Kidney (tissue), 14 donors: ENCODE measurements around the gene ADAMTS20. TPM values are rescaled to one million over a fixed set of nuclear protein-coding genes. Genes with fewer than 3 reads are reported as not detected.

Experiments
- DNase-seq, 5 donors: peaks; one replicate each; pipeline ENCODE4 v3.0.0-alpha.2; 2013 to 2020
- FAIRE-seq: peaks from 2 replicates; lab custom pipeline; 2012; peaks lifted over from hg19 to GRCh38; lab: Jason Lieb, UNC
- H3K27ac ChIP-seq, 2 donors: one replicate each; pipeline ENCODE4 v1.7.0; 2013; ENCODE audit warnings: low read depth in 2 of 2, low read length in 2 of 2, inconsistent platforms in 1 of 2
- H3K27me3 ChIP-seq: one replicate; pipeline ENCODE4 v1.7.1; 2013; ENCODE audit warnings: low read length, inconsistent platforms; ENCODE audit not compliant: control insufficient read depth, insufficient read depth
- H3K36me3 ChIP-seq, 3 donors: one replicate each; pipeline versions ENCODE4 v1.7.0 to v1.7.1; 2013; ENCODE audit warnings: low read length in 3 of 3, control low read depth in 1 of 3, inconsistent platforms in 1 of 3; ENCODE audit not compliant: insufficient read depth in 3 of 3, control insufficient read depth in 2 of 3
- H3K4me1 ChIP-seq, 3 donors: one replicate each; pipeline versions ENCODE4 v1.7.0 to v1.7.1; 2013; ENCODE audit warnings: low read length in 3 of 3, inconsistent platforms in 1 of 3, low read depth in 1 of 3; ENCODE audit not compliant: control insufficient read depth in 2 of 3, insufficient read depth in 2 of 3
- H3K4me3 ChIP-seq, 3 donors: one replicate each; pipeline versions ENCODE4 v1.7.0 to v1.8.1; 2013; ENCODE audit warnings: low read length in 3 of 3, control low read depth in 1 of 3, inconsistent platforms in 1 of 3
- H3K9ac ChIP-seq, 3 donors: one replicate each; pipeline versions ENCODE4 v1.7.0 to v1.7.1; 2013; ENCODE audit warnings: low read length in 3 of 3, control low read depth in 1 of 3, inconsistent platforms in 1 of 3
- H3K9me3 ChIP-seq, 3 donors: one replicate each; pipeline versions ENCODE4 v1.7.0 to v1.7.1; 2013; ENCODE audit warnings: low read length in 3 of 3, control low read depth in 1 of 3, inconsistent platforms in 1 of 3; ENCODE audit not compliant: control insufficient read depth in 2 of 3, insufficient read depth in 1 of 3
- intact Hi-C: fragments of 100-400 bp; cut with DNase I; formaldehyde crosslinking; loops from one replicate; pipeline ENCODE4 v1.11.1; 2022
- polyA plus RNA-seq: library from polyadenylated mRNA; stranded (reverse); fragments of 350-450 nt; fragmentation: Illumina TruSeq; extraction: RNeasy Lipid Tissue Mini Kit (QIAGEN cat#74804); gene quantifications from one replicate; pipeline ENCODE4 v1.2.3, GENCODE V29; 2014; ENCODE audit warnings: low read depth, low replicate concordance; ENCODE audit not compliant: insufficient read depth
- total RNA-seq: library from RNA; stranded (reverse); fragmentation: NEBNext Ultra II Directional; extraction: Animal tissue kit (Norgen Biotek cat#: 25700); gene quantifications from one replicate; pipeline ENCODE4 v1.2.1, GENCODE V29; 2021
- TF ChIP-seq, protein P1 (sequence below): IDR thresholded peaks from 3 replicates; pipeline ENCODE4 v1.5.1; 2012; ENCODE audit warnings: mild to moderate bottlenecking, moderate library complexity, borderline replicate concordance; ENCODE audit not compliant: insufficient read depth; ENCODE audit errors: extremely low read depth
- donor health status: control.
- donor health status: control.
- donor health status: control.
- donor health status: control.
- donor health status: control.
- donor health status: DM: yes; HTN: yes; CAD: no.
- donor health status: Normal renal cell carcinoma (clear cell type).

ADAMTS20 gene
- total and polyA plus RNA-seq, 2 donors from 2014 or later: not detected

- TF ChIP-seq, protein P1, sequence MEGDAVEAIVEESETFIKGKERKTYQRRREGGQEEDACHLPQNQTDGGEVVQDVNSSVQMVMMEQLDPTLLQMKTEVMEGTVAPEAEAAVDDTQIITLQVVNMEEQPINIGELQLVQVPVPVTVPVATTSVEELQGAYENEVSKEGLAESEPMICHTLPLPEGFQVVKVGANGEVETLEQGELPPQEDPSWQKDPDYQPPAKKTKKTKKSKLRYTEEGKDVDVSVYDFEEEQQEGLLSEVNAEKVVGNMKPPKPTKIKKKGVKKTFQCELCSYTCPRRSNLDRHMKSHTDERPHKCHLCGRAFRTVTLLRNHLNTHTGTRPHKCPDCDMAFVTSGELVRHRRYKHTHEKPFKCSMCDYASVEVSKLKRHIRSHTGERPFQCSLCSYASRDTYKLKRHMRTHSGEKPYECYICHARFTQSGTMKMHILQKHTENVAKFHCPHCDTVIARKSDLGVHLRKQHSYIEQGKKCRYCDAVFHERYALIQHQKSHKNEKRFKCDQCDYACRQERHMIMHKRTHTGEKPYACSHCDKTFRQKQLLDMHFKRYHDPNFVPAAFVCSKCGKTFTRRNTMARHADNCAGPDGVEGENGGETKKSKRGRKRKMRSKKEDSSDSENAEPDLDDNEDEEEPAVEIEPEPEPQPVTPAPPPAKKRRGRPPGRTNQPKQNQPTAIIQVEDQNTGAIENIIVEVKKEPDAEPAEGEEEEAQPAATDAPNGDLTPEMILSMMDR: no peak
- DNase-seq: no peak
- Histone ChIP-seq H3K9me3 (no peaks in the 10 kb centered on the region), H3K4me3 (no peak overlapping the region), H3K27ac (no peak overlapping the region), H3K4me1 (no peaks in the 10 kb centered on the region), H3K9ac (no peak overlapping the region), H3K36me3 (no peaks in the 10 kb centered on the region), H3K27me3 (no peaks in the 10 kb centered on the region)
- no peak for FAIRE-seq
- intact Hi-C loops: no loop called here
Measured at GRCh38 chr12:43493261-43493797, 58.7 kb downstream of the ADAMTS20 start.

DNA sequence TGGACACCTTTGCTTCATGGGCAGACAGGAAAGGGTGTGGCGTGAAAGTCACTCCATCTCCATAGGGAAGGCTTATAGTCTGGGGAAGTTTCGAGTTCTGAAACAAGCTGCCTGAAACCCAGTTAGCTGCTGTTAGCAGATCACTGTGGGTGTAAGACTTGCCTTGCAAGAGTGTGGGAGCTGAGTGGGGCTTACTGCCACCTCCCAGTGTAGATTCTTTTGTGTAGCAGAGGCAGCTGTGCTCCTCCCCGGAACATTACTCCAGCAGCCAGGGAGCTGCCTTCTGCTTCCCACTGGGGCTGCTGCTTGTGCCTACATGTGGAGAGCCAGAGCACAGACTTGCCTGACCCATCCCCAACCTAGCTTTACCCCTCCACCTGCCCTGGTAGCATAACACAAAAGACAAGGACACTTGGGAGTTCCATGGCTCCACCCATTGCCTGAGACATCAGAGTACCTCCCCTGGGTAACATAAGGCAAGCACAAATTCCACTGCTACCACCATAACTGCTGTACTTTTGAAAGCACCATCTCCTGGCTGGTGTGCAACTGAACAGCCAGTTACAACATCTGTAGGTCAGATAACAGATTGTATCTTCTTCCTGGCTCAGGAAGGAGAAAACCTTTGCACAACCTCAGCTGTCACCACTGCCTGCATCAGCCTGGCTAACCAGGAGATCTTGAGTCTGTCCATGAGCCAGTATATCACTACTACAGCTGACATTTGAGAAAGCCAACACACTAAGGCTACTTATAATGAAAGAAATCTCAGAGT, 69.5 kb downstream of the ADAMTS20 start:
- Histone ChIP-seq H3K27me3 (no peaks in the 10 kb centered on the region), H3K9me3 (peaks cover 0 to 4% (median 0%) of the 10 kb centered on the region in 3 donors), H3K4me1 (no peaks in the 10 kb centered on the region), H3K27ac (no peak overlapping the region), H3K36me3 (no peaks in the 10 kb centered on the region), H3K9ac (no peak overlapping the region), H3K4me3 (no peak overlapping the region)
- DNase-seq: no peak
- TF ChIP-seq, protein P1: no peak
- intact Hi-C loops: no loop called here
- no peak for FAIRE-seq

DNA sequence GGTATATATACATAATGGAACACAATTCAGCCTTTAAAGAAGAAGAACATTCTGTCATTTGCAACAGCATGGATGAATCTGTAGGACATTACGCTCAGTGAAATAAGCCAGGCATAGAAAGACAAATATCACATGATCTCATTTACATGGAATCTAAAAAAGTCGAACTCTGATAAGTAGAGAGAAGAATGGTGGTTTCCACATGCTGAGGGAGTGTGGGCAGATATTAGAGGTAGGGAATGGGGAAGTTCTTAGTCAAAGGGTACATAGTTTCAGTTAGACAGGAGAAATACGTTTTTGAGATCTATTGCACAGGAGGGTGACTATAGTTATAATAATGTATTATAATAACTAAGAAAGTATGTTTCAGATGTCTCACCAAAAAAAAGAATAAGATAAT, 71.4 kb downstream of the ADAMTS20 start:
- intact Hi-C loops: no loop called here
- H3K27me3 ChIP-seq: no peaks in the 10 kb centered on the region
- no peaks in the 10 kb centered on the region for H3K36me3 ChIP-seq
- peaks cover 0 to 4% (median 0%) of the 10 kb centered on the region in 3 donors for H3K9me3 ChIP-seq
- H3K4me1 ChIP-seq: no peaks in the 10 kb centered on the region
- no peak overlapping the region for H3K27ac ChIP-seq
- H3K9ac ChIP-seq: no peak overlapping the region
- no peak overlapping the region for H3K4me3 ChIP-seq
- DNase-seq (no peak), FAIRE-seq (no peak)
- TF ChIP-seq, protein P1: no peak
